Vagina (tissue), 2 donors: ENCODE data around the gene ADCY3. TPM values are rescaled to one million over a fixed set of nuclear protein-coding genes. Genes with fewer than 3 reads are reported as not detected.

Experiments used
- DNase-seq, 2 donors: peaks; one replicate each; pipeline ENCODE4 v3.0.0-alpha.2; 2017; ENCODE audit errors: extremely low spot score in 2 of 2
- H3K27ac ChIP-seq: fragments of 200-600 bp; sonication (generic); one replicate; pipeline ENCODE4 v1.5.1; 2019
- H3K27me3 ChIP-seq: fragments of 200-600 bp; sonication (generic); one replicate; pipeline ENCODE4 v1.5.1; 2019
- H3K36me3 ChIP-seq, 2 donors: fragments of 200-600 bp; sonication (generic); one replicate each; pipeline ENCODE4 v1.5.1; 2017 to 2019
- H3K4me1 ChIP-seq: fragments of 200-600 bp; sonication (generic); one replicate; pipeline ENCODE4 v1.5.1; 2019
- H3K4me3 ChIP-seq, 2 donors: fragments of 200-600 bp; sonication (generic); 1 replicate in 1 of 2; 2 replicates in 1 of 2; pipeline ENCODE4 v1.5.1; 2016 to 2019
- H3K9me3 ChIP-seq: fragments of 200-600 bp; sonication (generic); one replicate; pipeline ENCODE4 v1.5.1; 2019
- CTCF ChIP-seq, 3 experiments: fragments of 450-650 bp in 2 of 3; fragments of 200-600 bp in 1 of 3; sonication (generic) in 1 of 3; IDR thresholded peaks; one replicate each; pipeline ENCODE4 v1.5.1; 2017 to 2019; ENCODE audit warnings: antibody characterized with exemption in 3 of 3, mild to moderate bottlenecking in 2 of 3, moderate library complexity in 2 of 3
- POLR2A ChIP-seq, 2 donors: fragments of 450-650 bp; IDR thresholded peaks; one replicate each; pipeline ENCODE4 v1.6.1; 2017; ENCODE audit warnings: antibody characterized with exemption in 2 of 2, mild to moderate bottlenecking in 2 of 2, moderate library complexity in 2 of 2
- POLR2AphosphoS5 ChIP-seq, 2 donors: sonication (generic); formaldehyde crosslinking; IDR thresholded peaks; one replicate each; pipeline ENCODE4 v1.9.0; 2017; ENCODE audit warnings: antibody characterized with exemption in 2 of 2, mild to moderate bottlenecking in 2 of 2, low read depth in 1 of 2; ENCODE audit not compliant: insufficient read depth in 1 of 2
- intact Hi-C: fragments of 100-400 bp; cut with DNase I; formaldehyde crosslinking; loops from one replicate; pipeline ENCODE4 v1.15.1; 2023
- total RNA-seq: library from RNA; depleted of rRNA; stranded (reverse); fragments of >200 nt; gene quantifications from one replicate; pipeline ENCODE4 v1.2.3, GENCODE V29; 2016

The ADCY3 gene
- total RNA-seq, 1 donor from 2014 or later = 90.6 TPM

- Histone ChIP-seq H3K27ac (no peak overlapping the region), H3K9me3 (no peaks in the 10 kb centered on the region), H3K4me1 (peaks cover 22% of the 10 kb centered on the region), H3K36me3 (no peaks in the 10 kb centered on the region), H3K4me3 (no peak overlapping the region), H3K27me3 (no peaks in the 10 kb centered on the region)
- intact Hi-C loops = no loop called here
- no peak for DNase-seq
- TF ChIP-seq POLR2AphosphoS5 (IDR thresholded peaks at IDR 0.05; ENCODE audit: insufficient read depth in 1 of 2, low read depth in 1 of 2) (no peak), POLR2A (IDR thresholded peaks at IDR 0.05) (no peak), CTCF (IDR thresholded peaks at IDR 0.05) (no peak)
These were observed 42.4 kb downstream of the ADCY3 start for GRCh38 chr2:24877646-24878045.

- Histone ChIP-seq H3K4me1 (peaks cover 27% of the 10 kb centered on the region), H3K4me3 (no peak overlapping the region), H3K9me3 (no peaks in the 10 kb centered on the region), H3K27ac (no peak overlapping the region), H3K36me3 (no peaks in the 10 kb centered on the region), H3K27me3 (no peaks in the 10 kb centered on the region)
- intact Hi-C loops = no loop called here
- no peak for TF ChIP-seq CTCF (IDR thresholded peaks at IDR 0.05)
- no peak for TF ChIP-seq POLR2A (IDR thresholded peaks at IDR 0.05)
- TF ChIP-seq POLR2AphosphoS5 (IDR thresholded peaks at IDR 0.05; ENCODE audit: insufficient read depth in 1 of 2, low read depth in 1 of 2) = no peak
- no peak for DNase-seq
These were observed 43.0 kb downstream of the ADCY3 start for GRCh38 chr2:24877067-24877466.

DNA sequence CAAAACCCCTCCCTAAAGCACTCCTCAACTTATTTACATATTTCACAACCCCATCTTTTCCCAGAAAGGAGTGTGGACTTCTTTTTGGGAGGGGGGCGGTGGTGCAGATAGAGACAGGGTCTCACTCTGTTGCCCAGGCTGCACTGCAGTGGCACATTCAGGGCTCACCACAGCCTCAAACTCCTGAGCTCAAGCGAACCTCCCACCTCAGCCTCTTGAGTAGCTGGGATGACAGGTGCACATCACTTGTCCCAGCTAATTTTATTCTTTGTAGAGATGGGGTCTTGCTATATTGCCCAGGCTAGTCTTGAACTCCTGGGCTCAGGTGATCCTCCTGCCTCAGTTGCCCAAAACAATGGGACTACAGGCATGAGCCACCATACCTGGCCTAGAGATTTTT, 44.1 kb downstream of the ADCY3 start:
- peaks cover 30% of the 10 kb centered on the region for H3K4me1 ChIP-seq
- no peak for DNase-seq
- H3K9me3 ChIP-seq = no peaks in the 10 kb centered on the region
- H3K36me3 ChIP-seq = no peaks in the 10 kb centered on the region
- TF ChIP-seq POLR2AphosphoS5 (IDR thresholded peaks at IDR 0.05; ENCODE audit: insufficient read depth in 1 of 2, low read depth in 1 of 2) = no peak
- no peak for TF ChIP-seq CTCF (IDR thresholded peaks at IDR 0.05)
- no peak for TF ChIP-seq POLR2A (IDR thresholded peaks at IDR 0.05)
- no peak overlapping the region for H3K4me3 ChIP-seq
- H3K27me3 ChIP-seq = no peaks in the 10 kb centered on the region
- intact Hi-C loops = no loop called here
- H3K27ac ChIP-seq = no peak overlapping the region

DNA sequence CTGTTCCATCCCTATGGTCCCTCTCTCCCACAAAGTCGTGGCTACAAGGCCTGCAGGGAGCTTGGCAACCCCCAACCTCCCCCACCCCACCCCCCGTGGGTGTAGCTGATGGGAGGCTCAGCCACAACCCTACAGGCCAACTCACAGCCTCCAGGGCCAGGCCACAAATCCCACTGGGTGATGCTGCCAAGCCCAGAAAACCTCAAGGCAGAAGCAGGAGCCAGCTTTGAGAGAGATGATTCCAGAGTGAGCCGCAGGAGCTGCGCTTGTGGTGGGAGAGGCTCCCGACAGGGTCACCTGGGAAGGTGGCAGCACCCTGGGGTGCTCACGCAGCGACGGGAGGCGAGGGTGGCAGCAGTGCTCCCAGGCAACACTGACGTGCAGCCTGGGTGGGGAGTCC, 44.8 kb downstream of the ADCY3 start:
- no peak for DNase-seq
- intact Hi-C loops = no loop called here
- Histone ChIP-seq H3K4me3 (no peak overlapping the region), H3K9me3 (no peaks in the 10 kb centered on the region), H3K4me1 (peaks cover 28% of the 10 kb centered on the region), H3K27ac (peak overlapping the region; percentile 62), H3K36me3 (no peaks in the 10 kb centered on the region), H3K27me3 (no peaks in the 10 kb centered on the region)
- TF ChIP-seq POLR2A (IDR thresholded peaks at IDR 0.05) = no peak
- TF ChIP-seq POLR2AphosphoS5 (IDR thresholded peaks at IDR 0.05; ENCODE audit: insufficient read depth in 1 of 2, low read depth in 1 of 2) = no peak
- no peak for TF ChIP-seq CTCF (IDR thresholded peaks at IDR 0.05)

DNA sequence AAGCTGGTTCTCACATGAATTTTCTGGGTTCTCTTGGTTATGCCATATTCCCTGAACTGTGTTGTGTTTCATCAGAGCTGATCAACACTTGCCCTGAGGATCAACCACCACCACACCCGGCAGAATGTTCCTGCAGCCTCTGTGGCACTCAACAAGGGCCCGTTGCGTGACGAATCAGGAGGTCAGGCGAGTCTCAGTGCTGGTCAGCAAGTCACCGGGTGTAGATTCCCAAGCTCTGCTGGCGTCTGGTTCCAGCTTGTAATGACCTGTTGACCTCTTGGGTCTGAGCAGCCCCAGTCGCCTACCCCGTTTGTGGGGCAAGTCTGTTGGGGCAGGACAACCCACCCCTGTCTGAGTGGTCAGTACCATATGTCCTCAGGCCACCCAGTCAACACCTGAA, 46.0 kb downstream of the ADCY3 start:
- no peak for DNase-seq
- intact Hi-C loops = no loop called here
- Histone ChIP-seq H3K27me3 (no peaks in the 10 kb centered on the region), H3K4me3 (no peak overlapping the region), H3K9me3 (no peaks in the 10 kb centered on the region), H3K36me3 (no peaks in the 10 kb centered on the region), H3K27ac (peak overlapping the region; percentile 62), H3K4me1 (peaks cover 20% of the 10 kb centered on the region)
- TF ChIP-seq POLR2AphosphoS5 (IDR thresholded peaks at IDR 0.05; ENCODE audit: insufficient read depth in 1 of 2, low read depth in 1 of 2) = no peak
- TF ChIP-seq CTCF (IDR thresholded peaks at IDR 0.05) = no peak
- TF ChIP-seq POLR2A (IDR thresholded peaks at IDR 0.05) = no peak
